Ishikawa (cell line): ENCODE results near the gene CACNA2D2.

ENCODE experiments used
- CEBPB ChIP-seq: IDR thresholded peaks from 2 replicates; pipeline ENCODE4 v1.6.1; 2012
- EGR1 ChIP-seq: IDR thresholded peaks from 2 replicates; pipeline ENCODE4 v1.6.1; 2012
- RAD21 ChIP-seq: IDR thresholded peaks from 2 replicates; pipeline ENCODE4 v1.6.1; 2012; ENCODE audit warnings: low read depth
- TCF12 ChIP-seq: IDR thresholded peaks from 2 replicates; pipeline ENCODE4 v1.6.1; 2012; ENCODE audit warnings: low read depth
- TF ChIP-seq, protein P1 (sequence below): IDR thresholded peaks from 2 replicates; pipeline ENCODE4 v1.6.1; 2012

- no peak for TF ChIP-seq CEBPB
- TF ChIP-seq RAD21, result peak; percentile 87
- no peak for TF ChIP-seq EGR1
- no peak for TF ChIP-seq TCF12
- TF ChIP-seq, protein P1, sequence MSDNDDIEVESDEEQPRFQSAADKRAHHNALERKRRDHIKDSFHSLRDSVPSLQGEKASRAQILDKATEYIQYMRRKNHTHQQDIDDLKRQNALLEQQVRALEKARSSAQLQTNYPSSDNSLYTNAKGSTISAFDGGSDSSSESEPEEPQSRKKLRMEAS, result no peak
Observed at GRCh38 chr3:50542177-50543034, 39.0 kb upstream of the CACNA2D2 start.
